NCI-H2196 (cell line): ENCODE data around the gene GLT8D1.
A peak's percentile ranks its signal among the peaks of the same experiment; 100 is the strongest.

Experiments
- DNase-seq: peaks from one replicate; lab custom pipeline; 2025; ENCODE audit not compliant: unreplicated experiment; lab: John Stamatoyannopoulos, UW

Gene GLT8D1

GRCh38 chr3:52714335-52715302 lies 9.0 kb upstream of the GLT8D1 start:
- DNase-seq: no peak

GRCh38 chr3:52712291-52713212 lies 7.0 kb upstream of the GLT8D1 start:
- DNase-seq: no peak

GRCh38 chr3:52710512-52710911 lies 4.9 kb upstream of the GLT8D1 start:
- no peak for DNase-seq

GRCh38 chr3:52707585-52707984 lies 2.0 kb upstream of the GLT8D1 start:
- no peak for DNase-seq

GRCh38 chr3:52705438-52705687 lies 228 bp downstream of the GLT8D1 start:
- DNase-seq: no peak

- DNase-seq: no peak
Observed at GRCh38 chr3:52704611-52705437, 767 bp downstream of the GLT8D1 start.

GRCh38 chr3:52703341-52703740 lies 2.2 kb downstream of the GLT8D1 start:
- no peak for DNase-seq

- DNase-seq: no peak
Observed at GRCh38 chr3:52697632-52697965, 8.0 kb downstream of the GLT8D1 start.

GRCh38 chr3:52696830-52697631 lies 8.6 kb downstream of the GLT8D1 start:
- DNase-seq: no peak

GRCh38 chr3:52695798-52696671 lies 9.6 kb downstream of the GLT8D1 start:
- no peak for DNase-seq

- DNase-seq: no peak
Observed at GRCh38 chr3:52694528-52695189, 10.9 kb downstream of the GLT8D1 start.

GRCh38 chr3:52693071-52693470 lies 12.5 kb downstream of the GLT8D1 start:
- DNase-seq: no peak

GRCh38 chr3:52690560-52690959 lies 15.0 kb downstream of the GLT8D1 start:
- no peak for DNase-seq

- no peak for DNase-seq
Observed at GRCh38 chr3:52689151-52689550, 16.4 kb downstream of the GLT8D1 start.

- no peak for DNase-seq
Observed at GRCh38 chr3:52688266-52688665, 17.3 kb downstream of the GLT8D1 start.

GRCh38 chr3:52685709-52686691 lies 19.6 kb downstream of the GLT8D1 start, which contains the start of the genes GNL3 and PBRM1:
TSS of gene GNL3 (plus strand) at chr3:52686032. CDS start at chr3:52686093, 61 bp downstream.
TSS of gene PBRM1 (minus strand) at chr3:52685913.
- peak; percentile 87 for DNase-seq

GRCh38 chr3:52685285-52685708 lies 20.3 kb downstream of the GLT8D1 start:
- DNase-seq: peak; percentile 69

- no peak for DNase-seq
Observed at GRCh38 chr3:52684184-52684583, 21.4 kb downstream of the GLT8D1 start.
